GM13977 (cell line): ENCODE data around the gene MFSD2A.

Experiments used
- DNase-seq: peaks from one replicate; pipeline ENCODE4 v3.0.0; 2012; ENCODE audit warnings: low spot score
- in situ Hi-C: fragments of 300-500 bp; cut with MboI; formaldehyde crosslinking; loops from one replicate; pipeline ENCODE4 v1.12.0; 2022; ENCODE audit warnings: low sequenced_read_pairs, low pct_unique_long_range_greater_than_20kb, mixed read lengths, inconsistent platforms; ENCODE audit not compliant: unreplicated experiment
- TF ChIP-seq, protein P1 (sequence below): IDR thresholded peaks from 2 replicates; pipeline ENCODE4 v1.5.1; 2012; ENCODE audit warnings: mild to moderate bottlenecking, control low read depth; ENCODE audit not compliant: insufficient read depth; ENCODE audit errors: extremely low read depth, missing control alignments

The MFSD2A gene

DNA sequence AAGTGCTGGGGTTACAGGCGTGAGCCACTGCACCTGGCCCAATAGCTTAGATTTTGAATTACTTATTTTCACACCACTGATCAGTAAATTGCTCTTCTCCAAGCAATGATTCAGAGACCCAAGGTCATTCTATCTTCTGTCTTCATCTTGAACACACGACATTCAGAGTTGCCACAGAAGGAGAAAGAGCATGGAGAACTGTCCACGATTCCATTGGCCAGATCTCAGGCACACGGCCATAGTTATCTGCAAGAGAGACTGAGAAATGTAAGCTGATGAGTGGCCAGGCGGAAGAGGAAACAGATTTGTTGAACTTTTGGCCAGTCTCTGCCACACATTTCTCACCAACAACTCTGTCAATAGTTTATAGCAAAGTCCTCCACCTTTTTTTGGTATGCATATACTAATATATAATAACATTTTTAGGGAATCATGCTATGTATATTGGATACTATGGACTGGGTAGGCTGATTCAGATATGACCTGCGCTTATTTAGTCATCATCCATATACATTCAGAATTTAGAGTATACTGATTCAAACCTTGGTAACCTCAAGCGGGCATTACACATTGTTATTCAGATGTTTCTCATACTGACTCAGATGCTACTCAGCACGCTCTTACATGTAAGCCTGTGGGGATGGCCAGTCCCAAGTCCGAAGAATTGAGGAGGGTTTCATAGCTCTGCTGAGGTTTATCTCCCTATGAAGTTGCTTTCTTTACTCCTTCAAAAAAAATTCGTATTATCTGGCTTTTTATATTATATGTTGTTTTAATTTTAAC lies 60.1 kb downstream of the MFSD2A start:
- DNase-seq = no peak
- in situ Hi-C loops = no loop called here
- TF ChIP-seq, protein P1, sequence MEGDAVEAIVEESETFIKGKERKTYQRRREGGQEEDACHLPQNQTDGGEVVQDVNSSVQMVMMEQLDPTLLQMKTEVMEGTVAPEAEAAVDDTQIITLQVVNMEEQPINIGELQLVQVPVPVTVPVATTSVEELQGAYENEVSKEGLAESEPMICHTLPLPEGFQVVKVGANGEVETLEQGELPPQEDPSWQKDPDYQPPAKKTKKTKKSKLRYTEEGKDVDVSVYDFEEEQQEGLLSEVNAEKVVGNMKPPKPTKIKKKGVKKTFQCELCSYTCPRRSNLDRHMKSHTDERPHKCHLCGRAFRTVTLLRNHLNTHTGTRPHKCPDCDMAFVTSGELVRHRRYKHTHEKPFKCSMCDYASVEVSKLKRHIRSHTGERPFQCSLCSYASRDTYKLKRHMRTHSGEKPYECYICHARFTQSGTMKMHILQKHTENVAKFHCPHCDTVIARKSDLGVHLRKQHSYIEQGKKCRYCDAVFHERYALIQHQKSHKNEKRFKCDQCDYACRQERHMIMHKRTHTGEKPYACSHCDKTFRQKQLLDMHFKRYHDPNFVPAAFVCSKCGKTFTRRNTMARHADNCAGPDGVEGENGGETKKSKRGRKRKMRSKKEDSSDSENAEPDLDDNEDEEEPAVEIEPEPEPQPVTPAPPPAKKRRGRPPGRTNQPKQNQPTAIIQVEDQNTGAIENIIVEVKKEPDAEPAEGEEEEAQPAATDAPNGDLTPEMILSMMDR = no peak

DNA sequence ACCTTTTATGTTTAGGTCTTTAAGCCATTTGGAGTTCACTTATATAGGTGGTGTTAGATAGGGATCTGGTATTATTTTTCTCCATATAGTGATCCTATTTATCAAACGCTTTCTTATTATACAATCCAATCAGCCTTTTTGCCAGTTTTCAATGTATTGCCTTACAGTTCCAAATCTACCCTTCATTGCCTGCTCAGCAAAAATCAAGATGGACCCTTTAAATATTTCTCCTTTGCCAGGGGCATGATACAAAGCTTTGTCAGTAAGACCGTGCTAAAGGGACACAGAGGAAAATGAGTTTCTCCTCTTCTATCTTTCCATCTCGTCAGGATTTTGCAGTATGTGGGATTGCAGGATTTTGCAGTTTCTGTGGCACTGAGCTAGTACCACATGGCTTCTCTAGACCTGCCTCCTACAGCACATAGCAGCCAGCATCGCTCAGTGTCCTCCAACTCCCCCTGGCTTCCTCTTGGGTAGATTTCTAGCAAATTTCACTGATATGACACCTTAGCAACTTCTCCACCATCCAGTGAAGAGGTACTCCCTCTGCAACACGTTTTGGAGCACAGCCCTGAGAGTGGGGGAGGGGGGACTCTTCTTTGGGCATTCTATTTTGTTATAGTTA lies 63.1 kb downstream of the MFSD2A start:
- in situ Hi-C loops = no loop called here
- no peak for DNase-seq
- TF ChIP-seq, protein P1 = no peak
